Rectal smooth muscle tissue (tissue), 1 donor: ENCODE data around the gene TRAPPC6A.
A peak's percentile ranks its signal among the peaks of the same experiment; 100 is the strongest.

ENCODE experiments used
- H3K27ac ChIP-seq: one replicate; pipeline ENCODE4 v1.7.0; 2013; ENCODE audit warnings: low read depth, low read length, inconsistent platforms
- H3K27me3 ChIP-seq: one replicate; pipeline ENCODE4 v1.7.0; 2013; ENCODE audit warnings: low read length; ENCODE audit not compliant: control insufficient read depth, insufficient read depth
- H3K36me3 ChIP-seq: one replicate; pipeline ENCODE4 v1.7.0; 2013; ENCODE audit warnings: low read length; ENCODE audit not compliant: control insufficient read depth, insufficient read depth
- H3K4me1 ChIP-seq: one replicate; pipeline ENCODE4 v1.7.0; 2013; ENCODE audit warnings: low read length; ENCODE audit not compliant: control insufficient read depth, insufficient read depth
- H3K4me3 ChIP-seq: one replicate; pipeline ENCODE4 v1.7.0; 2013; ENCODE audit warnings: low read length
- H3K9ac ChIP-seq: one replicate; pipeline ENCODE4 v1.7.0; 2013; ENCODE audit warnings: low read length

Gene TRAPPC6A

DNA sequence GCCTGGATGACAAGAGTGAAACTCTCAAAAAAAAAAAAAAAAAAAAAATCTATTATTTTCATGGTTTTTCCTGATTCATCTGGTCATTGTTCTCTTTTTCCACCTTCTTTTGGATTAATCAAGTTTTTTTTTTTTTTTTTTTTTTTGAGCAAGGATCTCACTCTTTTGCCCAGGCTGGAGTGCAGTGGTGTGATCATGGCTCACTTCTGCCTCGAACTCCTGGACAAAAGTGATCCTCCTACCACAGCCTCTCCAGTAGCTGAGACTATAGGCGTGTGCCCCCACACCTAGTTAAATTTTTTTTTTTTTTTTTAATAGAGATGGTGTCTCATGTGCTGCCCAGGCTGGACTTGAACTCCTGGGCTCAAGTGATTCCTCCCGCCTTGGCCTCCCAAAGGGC lies 28.3 kb upstream of the TRAPPC6A start:
- no peak overlapping the region for H3K4me3 ChIP-seq
- no peak overlapping the region for H3K27ac ChIP-seq
- H3K9ac ChIP-seq: no peak overlapping the region
- no peaks in the 10 kb centered on the region for H3K36me3 ChIP-seq
- no peaks in the 10 kb centered on the region for H3K4me1 ChIP-seq
- no peaks in the 10 kb centered on the region for H3K27me3 ChIP-seq

- Histone ChIP-seq H3K4me3 (no peak overlapping the region), H3K36me3 (no peaks in the 10 kb centered on the region), H3K27ac (no peak overlapping the region), H3K27me3 (no peaks in the 10 kb centered on the region), H3K9ac (no peak overlapping the region), H3K4me1 (no peaks in the 10 kb centered on the region)
Measured at GRCh38 chr19:45205810-45206209, 27.8 kb upstream of the TRAPPC6A start.

- Histone ChIP-seq H3K9ac (no peak overlapping the region), H3K27me3 (no peaks in the 10 kb centered on the region), H3K4me1 (no peaks in the 10 kb centered on the region), H3K36me3 (no peaks in the 10 kb centered on the region), H3K27ac (no peak overlapping the region), H3K4me3 (no peak overlapping the region)
Measured at GRCh38 chr19:45202637-45203036, 24.6 kb upstream of the TRAPPC6A start.

DNA sequence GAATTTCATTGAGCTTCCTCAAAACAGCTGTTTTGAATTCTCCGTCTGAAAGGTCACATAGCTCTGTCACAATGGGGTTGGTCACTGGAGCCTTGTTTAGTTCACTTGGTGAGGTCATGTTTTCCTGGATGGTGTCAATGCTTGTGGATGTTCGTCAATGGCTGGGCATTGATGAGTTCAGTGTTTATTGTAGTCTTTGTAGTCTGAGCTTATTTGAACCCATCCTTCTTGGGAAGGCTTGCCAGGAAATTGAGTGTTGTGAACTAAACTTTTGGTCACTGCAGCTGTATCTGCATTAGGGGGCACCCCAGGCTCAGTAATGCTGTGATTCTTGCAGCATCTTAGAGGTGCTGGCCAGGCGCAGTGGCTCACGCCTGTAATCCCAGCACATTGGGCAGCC lies 22.5 kb upstream of the TRAPPC6A start:
- no peak overlapping the region for H3K27ac ChIP-seq
- no peak overlapping the region for H3K4me3 ChIP-seq
- H3K36me3 ChIP-seq: no peaks in the 10 kb centered on the region
- no peaks in the 10 kb centered on the region for H3K27me3 ChIP-seq
- H3K9ac ChIP-seq: no peak overlapping the region
- no peaks in the 10 kb centered on the region for H3K4me1 ChIP-seq

DNA sequence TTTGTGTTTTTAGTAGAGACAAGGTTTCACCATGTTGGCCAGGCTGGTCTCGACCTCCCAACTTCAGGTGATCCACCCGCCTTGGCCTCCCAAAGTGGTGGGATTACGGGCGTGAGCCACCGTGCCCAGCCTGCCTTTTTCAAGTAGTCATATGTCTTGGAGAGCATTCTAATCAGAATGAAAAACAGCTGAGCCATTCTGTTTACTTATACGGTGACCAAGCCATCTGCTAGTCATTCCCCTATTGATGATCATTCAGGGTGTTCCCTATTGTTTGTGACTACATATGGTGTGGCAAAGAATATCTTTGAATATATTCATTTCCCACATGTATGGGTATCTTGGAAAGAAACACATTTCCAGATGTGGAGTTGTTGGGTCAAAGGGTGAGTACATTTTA lies 17.7 kb upstream of the TRAPPC6A start:
- Histone ChIP-seq H3K27ac (no peak overlapping the region), H3K36me3 (no peaks in the 10 kb centered on the region), H3K4me1 (no peaks in the 10 kb centered on the region), H3K27me3 (no peaks in the 10 kb centered on the region), H3K9ac (no peak overlapping the region), H3K4me3 (no peak overlapping the region)

GRCh38 chr19:45191375-45191774 lies 13.3 kb upstream of the TRAPPC6A start:
- Histone ChIP-seq H3K4me3 (no peak overlapping the region), H3K27me3 (no peaks in the 10 kb centered on the region), H3K4me1 (no peaks in the 10 kb centered on the region), H3K27ac (no peak overlapping the region), H3K36me3 (no peaks in the 10 kb centered on the region), H3K9ac (no peak overlapping the region)

DNA sequence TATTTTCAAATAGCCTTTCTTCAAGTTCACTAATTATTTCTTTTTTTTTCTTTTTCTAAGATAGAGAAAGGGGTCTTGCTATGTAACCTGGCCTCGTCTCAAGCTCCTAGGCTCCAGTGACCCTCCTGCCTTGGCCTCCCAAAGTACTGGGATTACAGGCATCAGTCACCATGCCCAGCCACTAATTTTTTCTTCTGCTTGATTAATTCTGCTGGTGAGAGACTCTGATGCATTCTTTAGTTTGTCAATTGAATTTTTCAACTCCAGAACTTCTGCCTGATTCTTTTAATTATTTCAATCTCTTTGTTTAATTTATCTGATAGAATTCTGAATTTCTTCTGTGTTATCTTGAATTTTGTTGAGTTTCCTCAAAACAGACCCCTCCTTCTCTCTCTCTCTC lies 11.9 kb upstream of the TRAPPC6A start:
- H3K36me3 ChIP-seq: no peaks in the 10 kb centered on the region
- no peaks in the 10 kb centered on the region for H3K4me1 ChIP-seq

DNA sequence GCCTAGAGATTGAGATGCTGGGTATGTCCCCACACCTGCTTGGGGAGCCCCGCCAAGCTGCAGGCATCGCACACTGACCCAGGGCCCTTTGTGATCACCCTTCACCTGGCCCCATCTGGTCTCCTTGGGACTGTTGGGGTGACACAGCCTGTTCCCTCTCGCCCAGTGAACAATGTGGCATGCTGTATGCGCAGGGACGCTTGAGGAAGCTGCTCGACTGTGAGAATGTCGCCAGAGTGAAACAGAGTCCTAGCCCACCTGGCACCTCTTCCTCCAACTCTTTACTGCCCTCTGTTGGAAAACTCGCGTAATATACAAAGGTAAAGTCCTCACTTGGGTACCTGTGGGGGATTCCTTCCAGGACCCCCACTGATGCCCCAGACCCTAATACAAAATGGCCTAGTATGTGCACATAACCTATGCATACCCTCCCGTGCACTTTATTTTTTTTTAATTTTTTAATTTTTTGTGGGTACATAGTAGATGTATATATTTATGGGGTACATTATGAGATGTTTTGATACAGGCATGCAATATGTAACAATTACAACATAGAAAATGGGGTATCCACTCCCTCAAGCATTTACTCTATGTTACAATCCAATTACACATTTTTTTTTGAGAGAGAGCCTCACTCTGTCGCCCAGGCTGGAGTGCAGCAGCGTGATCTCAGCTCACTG lies 9.5 kb upstream of the TRAPPC6A start:
- Histone ChIP-seq H3K4me3 (no peak overlapping the region), H3K27ac (no peak overlapping the region), H3K9ac (no peak overlapping the region), H3K4me1 (no peaks in the 10 kb centered on the region), H3K27me3 (no peaks in the 10 kb centered on the region), H3K36me3 (no peaks in the 10 kb centered on the region)

More for the DNA sequence above, 11.9 kb upstream of the TRAPPC6A start:
- no peak overlapping the region for H3K4me3 ChIP-seq
- H3K9ac ChIP-seq: no peak overlapping the region
- no peak overlapping the region for H3K27ac ChIP-seq
- no peaks in the 10 kb centered on the region for H3K27me3 ChIP-seq

DNA sequence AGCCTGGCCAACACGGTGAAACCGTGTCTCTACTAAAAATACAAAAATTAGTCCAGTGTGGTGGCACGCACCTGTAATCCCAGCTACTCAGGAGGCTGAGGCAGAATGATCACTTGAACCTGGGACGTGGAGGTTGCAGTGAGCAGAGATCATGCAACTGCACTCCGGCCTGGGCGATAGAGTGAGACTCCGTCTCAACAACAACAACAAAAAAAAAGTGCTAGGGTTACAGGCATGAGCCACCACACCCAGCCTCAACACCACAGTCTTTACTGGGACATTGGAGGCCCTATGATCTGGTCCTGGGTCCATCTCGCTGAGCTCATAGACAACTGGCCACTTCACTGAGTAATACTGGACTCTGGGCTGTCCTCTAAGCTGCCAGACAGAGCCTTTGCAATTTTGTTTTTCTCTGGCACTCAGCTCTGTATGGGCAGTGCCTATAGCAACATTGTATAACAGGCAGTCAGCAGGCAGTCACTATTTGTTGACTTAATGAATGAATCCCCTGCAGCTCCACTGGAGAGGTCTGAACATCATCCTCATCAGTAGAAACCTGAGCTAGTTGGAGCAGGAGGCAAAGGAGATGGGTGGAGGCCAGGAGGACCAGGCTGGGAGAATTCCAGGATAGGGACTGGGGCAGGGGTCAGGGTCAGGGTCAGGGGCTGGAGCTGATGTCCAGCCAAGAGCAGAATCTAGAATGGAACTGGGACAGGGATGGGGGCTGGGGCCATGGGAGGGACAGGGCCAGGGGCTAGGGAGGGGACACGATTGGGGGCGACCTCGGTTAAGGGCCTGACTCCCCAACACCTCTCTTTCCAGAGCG lies 8.7 kb upstream of the TRAPPC6A start:
- no peak overlapping the region for H3K27ac ChIP-seq
- H3K27me3 ChIP-seq: no peaks in the 10 kb centered on the region
- no peak overlapping the region for H3K9ac ChIP-seq
- no peaks in the 10 kb centered on the region for H3K36me3 ChIP-seq
- no peak overlapping the region for H3K4me3 ChIP-seq
- no peaks in the 10 kb centered on the region for H3K4me1 ChIP-seq

- H3K27ac ChIP-seq: no peak overlapping the region
Measured at GRCh38 chr19:45184115-45184514, 6.1 kb upstream of the TRAPPC6A start.

GRCh38 chr19:45182758-45183157 lies 4.7 kb upstream of the TRAPPC6A start:
- Histone ChIP-seq H3K36me3 (peaks cover 7% of the 10 kb centered on the region), H3K27ac (no peak overlapping the region), H3K4me1 (peaks cover 6% of the 10 kb centered on the region), H3K4me3 (no peak overlapping the region), H3K9ac (no peak overlapping the region), H3K27me3 (no peaks in the 10 kb centered on the region)

More at GRCh38 chr19:45184115-45184514, 6.1 kb upstream of the TRAPPC6A start:
- Histone ChIP-seq H3K4me1 (peaks cover 6% of the 10 kb centered on the region), H3K9ac (no peak overlapping the region), H3K27me3 (no peaks in the 10 kb centered on the region), H3K4me3 (no peak overlapping the region), H3K36me3 (peaks cover 7% of the 10 kb centered on the region)

DNA sequence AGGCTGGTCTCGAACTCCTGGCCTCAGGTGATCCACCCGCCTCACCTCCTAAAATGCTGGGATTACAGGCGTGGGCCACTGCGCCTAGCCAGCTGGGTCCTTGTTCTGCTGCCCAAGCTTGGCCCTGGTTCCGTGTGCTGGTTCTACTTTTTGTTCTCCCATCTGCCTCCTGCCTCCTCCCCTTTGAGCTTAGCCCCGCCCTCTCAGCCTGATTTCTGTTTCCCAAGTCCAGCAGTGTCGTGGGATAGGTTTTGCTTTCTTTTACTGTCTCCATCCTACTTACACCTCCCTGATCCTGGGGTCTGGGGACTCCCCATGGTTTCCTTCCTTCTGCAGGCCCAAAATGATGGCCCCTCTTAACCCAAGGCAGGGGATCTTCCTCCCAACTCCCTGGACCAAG lies 2.9 kb upstream of the TRAPPC6A start:
- Histone ChIP-seq H3K36me3 (peaks cover 7% of the 10 kb centered on the region), H3K27me3 (no peaks in the 10 kb centered on the region), H3K4me1 (peaks cover 6% of the 10 kb centered on the region), H3K4me3 (no peak overlapping the region), H3K27ac (no peak overlapping the region), H3K9ac (peak overlapping the region; percentile 41)
